K562 (cell line): ENCODE measurements around the gene FAM53B. TPM values are rescaled to one million over a fixed set of nuclear protein-coding genes. Genes with fewer than 3 reads are reported as not detected.
A peak's percentile ranks its signal among the peaks of the same experiment; 100 is the strongest.

ENCODE experiments used
- CBX8 ChIP-seq: fragments of 200-600 bp; sonication (generic); IDR thresholded peaks from 2 replicates; pipeline ENCODE4 v1.6.1; 2012; ENCODE audit warnings: borderline replicate concordance, mixed run types, low read depth, mild to moderate bottlenecking, moderate library complexity, mixed read lengths, low read length, control low read depth, inconsistent platforms; ENCODE audit not compliant: poor library complexity, severe bottlenecking; ENCODE audit errors: extremely low read depth
- CCNT2 ChIP-seq: IDR thresholded peaks from 2 replicates; pipeline ENCODE4 v1.6.1; 2011; ENCODE audit warnings: borderline replicate concordance, low read depth, mild to moderate bottlenecking, moderate library complexity, mixed read lengths, low read length; ENCODE audit not compliant: insufficient read length; ENCODE audit errors: extremely low read depth
- DMBX1 ChIP-seq: fragments of 250-450 bp; sonication (Bioruptor Pico); IDR thresholded peaks from 2 replicates; pipeline ENCODE4 v1.8.0; 2022; ENCODE audit warnings: inconsistent platforms, mild to moderate bottlenecking, moderate library complexity, borderline replicate concordance
- ELF1 ChIP-seq: fragments of 200-800 bp; sonication (Bioruptor generic); IDR thresholded peaks from 2 replicates; pipeline ENCODE4 v1.6.1; 2016; ENCODE audit warnings: missing genetic modification characterization, missing compliant biosample characterization
- EP400 ChIP-seq: fragments of 450-650 bp; IDR thresholded peaks from 2 replicates; pipeline ENCODE4 v1.6.1; 2017; ENCODE audit warnings: antibody characterized with exemption, mild to moderate bottlenecking, moderate library complexity
- FIP1L1 ChIP-seq: fragments of 200-400 bp; formaldehyde crosslinking; IDR thresholded peaks from 2 replicates; pipeline ENCODE4 v1.6.1; 2018; ENCODE audit warnings: mild to moderate bottlenecking, low read depth, low read length; ENCODE audit not compliant: poor library complexity, severe bottlenecking
- GABPB1 ChIP-seq: sonication (generic); formaldehyde crosslinking; IDR thresholded peaks from 2 replicates; pipeline ENCODE4 v1.8.0; 2022; ENCODE audit warnings: mild to moderate bottlenecking, missing genetic modification reagents
- HDAC2 ChIP-seq: fragments of 450-650 bp; IDR thresholded peaks from 2 replicates; pipeline ENCODE4 v1.6.1; 2016; ENCODE audit warnings: mild to moderate bottlenecking
- MCM5 ChIP-seq: fragments of 450-650 bp; IDR thresholded peaks from 2 replicates; pipeline ENCODE4 v1.6.1; 2016; ENCODE audit warnings: low read depth
- PHF8 ChIP-seq: fragments of 200-600 bp; sonication (generic); IDR thresholded peaks from 2 replicates; pipeline ENCODE4 v1.6.1; 2012; ENCODE audit warnings: mixed run types, mild to moderate bottlenecking, inconsistent platforms, low read length, moderate library complexity, borderline replicate concordance
- PML ChIP-seq: IDR thresholded peaks from 2 replicates; pipeline ENCODE4 v1.6.1; 2012; ENCODE audit warnings: low read length, inconsistent platforms
- POLR3A ChIP-seq: IDR thresholded peaks from 2 replicates; pipeline ENCODE4 v1.6.1; 2011; ENCODE audit warnings: borderline replicate concordance, mild to moderate bottlenecking, moderate library complexity; ENCODE audit not compliant: insufficient read length, insufficient read depth; ENCODE audit errors: extremely low read depth
- PRMT5 ChIP-seq: sonication (generic); formaldehyde crosslinking; IDR thresholded peaks from 2 replicates; pipeline ENCODE4 v1.5.0; 2020; ENCODE audit warnings: missing genetic modification reagents
- PRPF4 ChIP-seq: fragments of 200-400 bp; formaldehyde crosslinking; IDR thresholded peaks from one replicate; pipeline ENCODE4 v1.6.1; 2017; ENCODE audit warnings: low read length, low read depth, mild to moderate bottlenecking; ENCODE audit not compliant: insufficient read depth, poor library complexity, severe bottlenecking
- PYGO2 ChIP-seq: fragments of 450-650 bp; IDR thresholded peaks from 2 replicates; pipeline ENCODE4 v1.6.1; 2016; ENCODE audit warnings: mild to moderate bottlenecking, missing genetic modification characterization, moderate library complexity, missing compliant biosample characterization
- RNF2 ChIP-seq: sonication (generic); IDR thresholded peaks from 2 replicates; pipeline ENCODE4 v1.6.1; 2016
- SP2 ChIP-seq: IDR thresholded peaks from 2 replicates; pipeline ENCODE4 v1.6.1; 2011; ENCODE audit warnings: mild to moderate bottlenecking, low read depth, low read length, moderate library complexity; ENCODE audit not compliant: poor library complexity, severe bottlenecking; ENCODE audit errors: extremely low read depth
- TBP ChIP-seq: optimal IDR thresholded peaks from 2 replicates; pipeline ENCODE3; 2011; ENCODE audit warnings: low read depth, low read length, improper control_type of control experiment
- UBTF ChIP-seq, 2 experiments: IDR thresholded peaks; 2 replicates each; pipeline ENCODE4 v1.6.1; 2012; ENCODE audit warnings: improper control_type of control experiment in 2 of 2, low read depth in 2 of 2, low read length in 2 of 2, borderline replicate concordance in 1 of 2
- ZNF175 ChIP-seq: fragments of 200-800 bp; sonication (Bioruptor generic); IDR thresholded peaks from 2 replicates; pipeline ENCODE4 v1.6.1; 2016; ENCODE audit warnings: low read depth, mild to moderate bottlenecking, missing genetic modification characterization, missing compliant biosample characterization
- ZNF740 ChIP-seq, 3 experiments: fragments of 200-800 bp in 1 of 3; sonication (Bioruptor generic) in 1 of 3; sonication (generic) in 1 of 3; formaldehyde crosslinking in 1 of 3; IDR thresholded peaks; 2 replicates each; pipeline versions ENCODE4 v1.6.1 to v1.8.0; 2016 to 2022; ENCODE audit warnings: mild to moderate bottlenecking in 2 of 3, missing compliant biosample characterization in 2 of 3, missing genetic modification characterization in 2 of 3, missing genetic modification reagents in 1 of 3
- ZNF830 ChIP-seq: fragments of 250-450 bp; sonication (Bioruptor Pico); IDR thresholded peaks from 2 replicates; pipeline ENCODE4 v1.5.0; 2021; ENCODE audit warnings: mild to moderate bottlenecking
- polyA plus RNA-seq, 8 experiments: library from polyadenylated mRNA; depleted of rRNA in 4 of 8; stranded (reverse) in 5 of 8; unstranded in 3 of 8; fragments of >200 nt; fragmentation: Nextera tagmentation in 2 of 8; fragmentation: Illumina TruSeq in 1 of 8; extraction: Ambion mirVana in 2 of 8; extraction: Trizol in 1 of 8; gene quantifications; 2 replicates each; pipeline versions ENCODE4 v1.2.1 to v1.2.3, GENCODE V29; 2011 to 2014; ENCODE audit warnings: inconsistent platforms in 1 of 8, missing spikeins in 1 of 8
- total RNA-seq, 7 experiments: library from RNA; depleted of rRNA in 6 of 7; stranded (reverse); fragments of >200 nt in 6 of 7; fragmentation: Illumina TruSeq in 2 of 7; extraction: Trizol in 2 of 7; gene quantifications; 2 replicates each; pipeline versions ENCODE4 v1.2.1 to v1.2.3, GENCODE V29; 2011 to 2021; ENCODE audit warnings: low replicate concordance in 1 of 7

The FAM53B gene
- total and polyA plus RNA-seq, 9 of the 15 experiments (the other 6 are each of a cell fraction or from before 2014, with no cell fraction given) = 0.03 to 16.5 (median 5.0) TPM

GRCh38 chr10:124791547-124792348, 47.6 kb upstream of the FAM53B start, which contains the start of gene EEF1AKMT2 (continued):
- no peak for TF ChIP-seq CBX8
- TF ChIP-seq ZNF175 = 0 out of 2 replicates have a peak, but pooled peaks have one; percentile 29
- TF ChIP-seq PHF8 = peak; percentile 97; the same call in 1 of the 2 replicates
- TF ChIP-seq PML = peak; percentile 64; the same call in 1 of the 2 replicates
- no peak for TF ChIP-seq POLR3A
- TF ChIP-seq PRMT5 = 0 out of 2 replicates have a peak, but pooled peaks have one; percentile 35
- TF ChIP-seq ZNF830 = no peak
- peak; percentile 82 for TF ChIP-seq TBP
- no peak for TF ChIP-seq DMBX1 (CRISPR knock-in tag)
- TF ChIP-seq PYGO2 = no peak
- peak; percentile 76 for TF ChIP-seq GABPB1 (CRISPR knock-in tag)
- peak; percentile 81; the same call in 1 of the 2 replicates for TF ChIP-seq EP400
- TF ChIP-seq SP2 = peak; percentile 99
- TF ChIP-seq FIP1L1 = peak; percentile 64
- TF ChIP-seq RNF2 = peak; percentile 21; the same call in 1 of the 2 replicates
- peak; percentile 39; the same call in 1 of the 2 replicates for TF ChIP-seq ELF1 (tag)
- no peak for TF ChIP-seq PRPF4
- TF ChIP-seq ZNF740 (CRISPR knock-in tag; IDR thresholded peaks at IDR 0.05) = no peak
- no peak for TF ChIP-seq ZNF740 (tag; IDR thresholded peaks at IDR 0.05)
- TF ChIP-seq CCNT2 = peak; percentile 90
- peak; percentile 85 to 89; a peak in 3 of 4 replicates for TF ChIP-seq UBTF (IDR thresholded peaks at IDR 0.05; ENCODE audit: borderline replicate concordance in 1 of 2, low read depth in 2 of 2, low read length in 2 of 2)
- peak; percentile 66 for TF ChIP-seq HDAC2
- TF ChIP-seq MCM5 = no peak
